CD14-positive monocyte (primary cell): Measurements from ENCODE around the gene CDH2. TPM values are rescaled to one million over a fixed set of nuclear protein-coding genes. Genes with fewer than 3 reads are reported as not detected.

Experiments used
- DNase-seq, 3 donors: peaks; one replicate each; pipeline ENCODE4 v3.0.0-alpha.2; 2011 to 2022
- H2AFZ ChIP-seq: 2 replicates; pipeline ENCODE4 v1.6.0; 2012; ENCODE audit warnings: mild to moderate bottlenecking, low read depth, low read length, inconsistent platforms; ENCODE audit not compliant: insufficient read depth, poor library complexity, severe bottlenecking
- H3K27ac ChIP-seq, 2 donors: 1 replicate in 1 of 2; 2 replicates in 1 of 2; pipeline ENCODE4 v1.5.1; 2012 to 2013; ENCODE audit warnings: low read length in 2 of 2, control low read depth in 1 of 2, inconsistent platforms in 1 of 2, low read depth in 1 of 2, mild to moderate bottlenecking in 1 of 2
- H3K27me3 ChIP-seq, 2 donors: one replicate each; pipeline versions ENCODE4 v1.6.0 to v1.6.1; 2011 to 2013; ENCODE audit warnings: low read length in 2 of 2; ENCODE audit not compliant: control insufficient read depth in 2 of 2, insufficient read depth in 2 of 2
- H3K36me3 ChIP-seq, 2 donors: replicated peaks in 1 of 2; 1 replicate in 1 of 2; 2 replicates in 1 of 2; pipeline versions ENCODE4 v1.5.1 to v1.6.1; 2012 to 2013; ENCODE audit warnings: low read length in 2 of 2, control low read depth in 1 of 2, inconsistent platforms in 1 of 2, mild to moderate bottlenecking in 1 of 2; ENCODE audit not compliant: insufficient read depth in 2 of 2, control insufficient read depth in 1 of 2
- H3K4me1 ChIP-seq, 2 donors: 1 replicate in 1 of 2; 2 replicates in 1 of 2; pipeline versions ENCODE4 v1.5.1 to v1.6.1; 2012 to 2013; ENCODE audit warnings: low read length in 2 of 2, control low read depth in 1 of 2, inconsistent platforms in 1 of 2, mild to moderate bottlenecking in 1 of 2, moderate library complexity in 1 of 2; ENCODE audit not compliant: insufficient read depth in 2 of 2, control insufficient read depth in 1 of 2
- H3K4me2 ChIP-seq: replicated peaks from 2 replicates; pipeline ENCODE3; 2012; ENCODE audit warnings: low read length, moderate library complexity, mild to moderate bottlenecking; ENCODE audit not compliant: poor library complexity, severe bottlenecking; ENCODE audit errors: extremely low read depth
- H3K4me3 ChIP-seq, 3 experiments: fragments of 200-600 bp in 1 of 3; sonication (generic) in 1 of 3; replicated peaks in 1 of 3; 1 replicate in 2 of 3; 2 replicates in 1 of 3; pipeline ENCODE4 v1.5.1; 2011 to 2013; ENCODE audit warnings: low read length in 3 of 3, mild to moderate bottlenecking in 3 of 3, control low read depth in 2 of 3, low read depth in 2 of 3, inconsistent platforms in 1 of 3, moderate library complexity in 1 of 3
- H3K79me2 ChIP-seq: 2 replicates; pipeline ENCODE4 v1.6.0; 2012; ENCODE audit warnings: mild to moderate bottlenecking, control low read depth, inconsistent platforms, low read length, moderate library complexity; ENCODE audit not compliant: insufficient read depth
- H3K9ac ChIP-seq: 2 replicates; pipeline ENCODE4 v1.6.0; 2017; ENCODE audit warnings: low read length, mild to moderate bottlenecking; ENCODE audit not compliant: insufficient read depth, poor library complexity, severe bottlenecking
- H3K9me3 ChIP-seq, 2 donors: replicated peaks in 1 of 2; 1 replicate in 1 of 2; 2 replicates in 1 of 2; pipeline versions ENCODE4 v1.5.1 to v1.6.1; 2012 to 2013; ENCODE audit warnings: low read length in 2 of 2, control low read depth in 1 of 2; ENCODE audit not compliant: control insufficient read depth in 1 of 2, insufficient read depth in 1 of 2
- H4K20me1 ChIP-seq: 2 replicates; pipeline ENCODE4 v1.6.0; 2012; ENCODE audit warnings: mild to moderate bottlenecking, low read length, control low read depth, moderate library complexity; ENCODE audit not compliant: insufficient read depth
- H3K27ac Mint-ChIP-seq, 7 donors: one replicate each; pipeline ENCODE4 v1.8.0; 2020; ENCODE audit warnings: mild to moderate bottlenecking in 7 of 7, mixed read lengths in 7 of 7, moderate library complexity in 6 of 7, inconsistent platforms in 2 of 7
- H3K27me3 Mint-ChIP-seq, 3 donors: one replicate each; pipeline ENCODE4 v1.8.0; 2021 to 2022; ENCODE audit warnings: low read depth in 3 of 3, mild to moderate bottlenecking in 3 of 3, mixed read lengths in 3 of 3, moderate library complexity in 3 of 3, inconsistent platforms in 1 of 3
- H3K36me3 Mint-ChIP-seq, 2 donors: one replicate each; pipeline ENCODE4 v1.8.0; 2020; ENCODE audit warnings: mixed read lengths in 2 of 2, inconsistent platforms in 1 of 2, mild to moderate bottlenecking in 1 of 2
- H3K4me1 Mint-ChIP-seq: one replicate; pipeline ENCODE4 v1.8.0; 2020; ENCODE audit warnings: mild to moderate bottlenecking, mixed read lengths
- H3K4me3 Mint-ChIP-seq, 2 donors: one replicate each; pipeline ENCODE4 v1.8.0; 2020; ENCODE audit warnings: mild to moderate bottlenecking in 2 of 2, mixed read lengths in 2 of 2, moderate library complexity in 1 of 2
- H3K9me3 Mint-ChIP-seq, 7 donors: one replicate each; pipeline ENCODE4 v1.8.0; 2020 to 2022; ENCODE audit warnings: mixed read lengths in 7 of 7, mild to moderate bottlenecking in 6 of 7, moderate library complexity in 6 of 7, inconsistent platforms in 2 of 7
- WGBS: methylation state at CpG from one replicate; pipeline ENCODE4 v1.1.5; 2013; ENCODE audit warnings: missing lambda C conversion rate; ENCODE audit not compliant: insufficient coverage; 5-methylcytosine and 5-hydroxymethylcytosine counted together
- intact Hi-C, 2 donors: fragments of 100-400 bp; cut with micrococcal nuclease; formaldehyde crosslinking; loops; one replicate each; pipeline versions ENCODE4 v1.15.0 to v1.15.1; 2023
- polyA plus RNA-seq, 3 donors: library from polyadenylated mRNA; depleted of rRNA in 1 of 3; unstranded in 2 of 3; stranded (reverse) in 1 of 3; fragments of 300-500 nt in 2 of 3; fragments of >200 nt in 1 of 3; fragmentation: Illumina TruSeq in 2 of 3; gene quantifications; 1 replicate in 2 of 3; 2 replicates in 1 of 3; pipeline ENCODE4 v1.2.3, GENCODE V29; 2012 to 2021
- TF ChIP-seq, protein P1 (sequence below): fragments of 200-600 bp; IDR thresholded peaks from one replicate; pipeline ENCODE4 v1.8.0; 2022; ENCODE audit warnings: antibody characterized with exemption, mild to moderate bottlenecking

The CDH2 gene
- polyA plus RNA-seq, 3 donors, result 0.03 to 0.32 (median 0.08) TPM

DNA sequence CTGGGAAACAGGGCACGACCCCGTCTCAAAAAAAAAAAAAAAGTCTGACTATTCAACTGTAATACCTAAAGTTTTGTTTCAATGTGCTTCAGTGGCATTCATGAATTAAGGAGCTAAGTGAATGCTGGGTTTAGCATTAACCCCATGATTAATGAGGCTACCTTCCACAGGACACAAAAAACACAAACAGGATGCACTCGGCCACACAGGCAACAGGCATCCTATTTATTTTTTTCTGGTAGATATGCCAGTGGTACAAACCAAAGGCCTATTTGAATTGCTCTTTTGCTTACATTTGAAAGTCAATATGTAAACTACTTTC is 48.3 kb downstream of the CDH2 start:
- no peaks in the 10 kb centered on the region for H3K4me1 ChIP-seq
- no peaks in the 10 kb centered on the region for H3K9me3 ChIP-seq
- H3K9ac ChIP-seq, result no peak overlapping the region
- Mint-ChIP-seq H3K36me3 (no peaks in the 10 kb centered on the region), H3K9me3 (no peaks in the 10 kb centered on the region), H3K27ac (no peak overlapping the region), H3K4me1 (no peaks in the 10 kb centered on the region), H3K27me3 (peaks cover 0 to 2% (median 0%) of the 10 kb centered on the region in 3 donors), H3K4me3 (no peak overlapping the region)
- no peaks in the 10 kb centered on the region for H3K27me3 ChIP-seq
- H3K36me3 ChIP-seq, result no peaks in the 10 kb centered on the region
- H3K79me2 ChIP-seq, result no peaks in the 10 kb centered on the region
- no peaks in the 10 kb centered on the region for H4K20me1 ChIP-seq
- no peak overlapping the region for H2AFZ ChIP-seq
- H3K4me2 ChIP-seq, result no peak overlapping the region
- TF ChIP-seq, protein P1, sequence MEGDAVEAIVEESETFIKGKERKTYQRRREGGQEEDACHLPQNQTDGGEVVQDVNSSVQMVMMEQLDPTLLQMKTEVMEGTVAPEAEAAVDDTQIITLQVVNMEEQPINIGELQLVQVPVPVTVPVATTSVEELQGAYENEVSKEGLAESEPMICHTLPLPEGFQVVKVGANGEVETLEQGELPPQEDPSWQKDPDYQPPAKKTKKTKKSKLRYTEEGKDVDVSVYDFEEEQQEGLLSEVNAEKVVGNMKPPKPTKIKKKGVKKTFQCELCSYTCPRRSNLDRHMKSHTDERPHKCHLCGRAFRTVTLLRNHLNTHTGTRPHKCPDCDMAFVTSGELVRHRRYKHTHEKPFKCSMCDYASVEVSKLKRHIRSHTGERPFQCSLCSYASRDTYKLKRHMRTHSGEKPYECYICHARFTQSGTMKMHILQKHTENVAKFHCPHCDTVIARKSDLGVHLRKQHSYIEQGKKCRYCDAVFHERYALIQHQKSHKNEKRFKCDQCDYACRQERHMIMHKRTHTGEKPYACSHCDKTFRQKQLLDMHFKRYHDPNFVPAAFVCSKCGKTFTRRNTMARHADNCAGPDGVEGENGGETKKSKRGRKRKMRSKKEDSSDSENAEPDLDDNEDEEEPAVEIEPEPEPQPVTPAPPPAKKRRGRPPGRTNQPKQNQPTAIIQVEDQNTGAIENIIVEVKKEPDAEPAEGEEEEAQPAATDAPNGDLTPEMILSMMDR, result no peak
- WGBS, result no CpG with 5 or more reads among the region's 3 CpGs
- intact Hi-C loops, result no loop called here
- DNase-seq, result no peak
- no peak overlapping the region for H3K27ac ChIP-seq
- no peak overlapping the region for H3K4me3 ChIP-seq

- H3K4me3 Mint-ChIP-seq, result no peak overlapping the region
- Histone ChIP-seq H4K20me1 (no peaks in the 10 kb centered on the region), H3K27ac (no peak overlapping the region), H3K4me2 (no peak overlapping the region), H3K79me2 (no peaks in the 10 kb centered on the region), H3K9me3 (no peaks in the 10 kb centered on the region), H3K4me3 (no peak overlapping the region), H3K4me1 (no peaks in the 10 kb centered on the region), H3K36me3 (no peaks in the 10 kb centered on the region), H2AFZ (no peak overlapping the region), H3K27me3 (no peaks in the 10 kb centered on the region), H3K9ac (no peak overlapping the region)
- intact Hi-C loops, result no loop called here
- no peaks in the 10 kb centered on the region for H3K9me3 Mint-ChIP-seq
- H3K27me3 Mint-ChIP-seq, result peaks cover 0 to 2% (median 0%) of the 10 kb centered on the region in 3 donors
- 100% methylated on average over 1 of the region's 5 CpGs for WGBS
- H3K27ac Mint-ChIP-seq, result no peak overlapping the region
- no peak for DNase-seq
- no peaks in the 10 kb centered on the region for H3K36me3 Mint-ChIP-seq
- TF ChIP-seq, protein P1, result no peak
- no peaks in the 10 kb centered on the region for H3K4me1 Mint-ChIP-seq
Measured at GRCh38 chr18:28127763-28128658, 48.9 kb downstream of the CDH2 start.
